Cerebellar cortex (tissue), 1 donor: ENCODE results near the gene MLKL.
"Not testable (repeated sequence)": the region's sequence is repeated elsewhere in the genome, so short reads cannot be mapped to it uniquely, and the experiment has no call there.

ENCODE experiments used
- DNase-seq: peaks from one replicate; pipeline ENCODE4 v3.0.0-alpha.2; 2015; ENCODE audit warnings: low spot score

The MLKL gene

GRCh38 chr16:74732707-74733350 lies 32.2 kb upstream of the MLKL start:
- no peak for DNase-seq

- DNase-seq, result no peak
These were observed 31.3 kb upstream of the MLKL start for GRCh38 chr16:74731853-74732477.

DNA sequence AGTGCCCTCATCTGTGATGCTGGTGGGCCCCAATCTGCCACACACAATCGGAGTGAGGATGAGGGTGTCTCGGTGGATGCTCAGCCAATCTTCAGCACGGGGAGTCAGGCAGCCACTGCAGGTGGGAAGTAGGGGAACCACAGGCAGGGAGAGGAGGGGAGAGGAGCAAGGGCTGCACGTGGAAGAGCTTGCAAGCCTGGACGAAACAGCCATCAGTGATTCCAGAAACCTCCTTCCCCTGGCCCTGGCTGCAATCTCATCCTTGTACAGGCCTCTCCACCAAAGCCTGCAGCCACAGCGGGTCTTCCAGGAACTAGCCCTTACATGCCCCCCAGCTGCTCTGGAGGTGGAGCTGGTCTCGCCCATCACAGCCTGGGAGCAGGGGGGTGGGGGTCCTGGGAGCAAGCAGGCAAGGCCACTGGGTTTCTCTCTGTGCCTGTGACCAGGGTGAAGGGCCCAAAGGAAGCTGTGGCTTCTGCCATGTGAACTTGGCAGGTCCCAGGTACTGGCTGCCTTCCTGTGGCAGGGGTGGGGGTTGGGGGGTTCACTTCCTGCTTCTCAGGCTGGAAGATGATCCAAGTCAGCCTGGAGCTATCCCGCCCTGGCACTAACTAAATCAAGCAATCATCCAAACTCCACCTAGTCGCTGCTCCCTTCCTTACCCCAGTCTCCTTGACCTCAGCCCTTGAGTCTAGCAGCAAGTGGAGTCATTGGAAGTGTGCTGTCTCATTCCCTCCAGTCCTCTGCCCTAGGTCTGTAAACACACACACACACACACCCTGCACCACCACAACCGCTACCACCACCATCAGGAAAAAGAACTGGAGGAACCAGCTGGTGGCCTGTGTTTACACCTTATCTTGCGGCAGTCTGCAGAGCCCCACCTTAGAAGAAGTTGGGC lies 29.4 kb upstream of the MLKL start:
- no peak for DNase-seq

DNA sequence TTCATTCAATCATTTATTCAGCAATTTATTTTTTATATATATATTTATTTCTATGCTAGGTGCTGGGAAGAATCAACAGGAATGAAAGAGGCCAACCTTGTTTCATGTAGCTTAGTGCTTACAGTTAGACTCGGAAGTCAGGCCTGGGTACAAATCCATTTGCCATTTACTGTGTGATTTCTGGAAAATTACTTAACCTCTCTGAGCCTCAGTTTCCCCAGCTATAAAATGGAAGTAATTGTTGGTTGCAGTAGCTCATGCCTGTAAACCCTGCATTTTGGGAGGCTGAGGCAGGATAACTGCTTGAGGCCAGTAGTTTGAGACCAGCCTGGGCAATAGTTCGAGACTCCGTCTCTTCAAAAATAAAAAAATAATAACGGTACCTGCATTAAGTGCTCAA lies 27.2 kb upstream of the MLKL start:
- no peak for DNase-seq

GRCh38 chr16:74726716-74727115 lies 26.1 kb upstream of the MLKL start:
- peak; percentile 5 for DNase-seq

- DNase-seq, result no peak
These were observed 25.2 kb upstream of the MLKL start for GRCh38 chr16:74725651-74726455.

- DNase-seq, result peak; percentile 3
These were observed 24.3 kb upstream of the MLKL start for GRCh38 chr16:74724820-74725549.

- no peak for DNase-seq
These were observed 22.6 kb upstream of the MLKL start for GRCh38 chr16:74723256-74723655.

DNA sequence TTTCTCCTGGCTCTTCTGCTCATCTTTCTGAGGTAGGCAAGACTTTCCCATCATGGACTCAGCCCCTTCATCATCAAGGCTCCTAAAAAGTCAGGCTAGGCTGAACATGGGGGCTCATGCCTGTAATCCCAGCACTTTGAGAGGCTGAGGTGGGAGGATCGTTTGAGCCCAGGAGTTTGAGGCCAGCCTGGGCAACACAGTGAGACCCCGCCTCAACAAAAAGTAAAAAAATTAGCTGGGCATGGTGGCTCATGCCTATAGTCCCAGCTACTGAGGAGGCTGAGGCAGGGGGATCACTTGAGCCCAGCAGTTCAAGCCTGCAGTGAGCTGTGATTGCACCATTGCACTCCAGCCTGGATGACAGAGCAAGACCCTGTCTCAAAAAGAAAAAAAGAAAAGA lies 21.5 kb upstream of the MLKL start:
- not testable (repeated sequence) for DNase-seq

GRCh38 chr16:74721716-74722115 lies 21.1 kb upstream of the MLKL start:
- DNase-seq, result no peak

GRCh38 chr16:74720579-74720978 lies 19.9 kb upstream of the MLKL start:
- no peak for DNase-seq

- no peak for DNase-seq
These were observed 18.3 kb upstream of the MLKL start for GRCh38 chr16:74718741-74719610.

DNA sequence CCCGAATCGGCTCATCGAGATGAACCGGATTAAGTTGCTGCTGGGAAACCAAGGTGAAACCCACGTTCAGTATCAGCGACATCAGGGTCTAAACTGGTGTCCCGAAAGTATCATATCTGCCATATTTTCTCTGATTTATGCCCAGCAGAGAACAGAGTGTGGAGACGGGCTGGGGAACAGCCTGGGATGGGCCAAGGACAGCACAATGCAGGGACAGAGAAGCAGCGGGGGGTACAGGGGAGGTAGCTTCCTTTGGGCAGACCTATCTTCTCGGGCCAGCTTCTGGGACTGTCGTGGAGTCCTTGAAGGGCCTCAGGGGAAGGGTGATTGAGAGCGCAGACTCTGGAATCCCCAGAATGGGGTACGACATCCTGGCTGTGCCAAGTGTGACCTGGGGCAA lies 17.5 kb upstream of the MLKL start:
- no peak for DNase-seq

- no peak for DNase-seq
These were observed 16.7 kb upstream of the MLKL start for GRCh38 chr16:74717367-74717766.

- DNase-seq, result no peak
These were observed 15.7 kb upstream of the MLKL start for GRCh38 chr16:74716355-74716754.

DNA sequence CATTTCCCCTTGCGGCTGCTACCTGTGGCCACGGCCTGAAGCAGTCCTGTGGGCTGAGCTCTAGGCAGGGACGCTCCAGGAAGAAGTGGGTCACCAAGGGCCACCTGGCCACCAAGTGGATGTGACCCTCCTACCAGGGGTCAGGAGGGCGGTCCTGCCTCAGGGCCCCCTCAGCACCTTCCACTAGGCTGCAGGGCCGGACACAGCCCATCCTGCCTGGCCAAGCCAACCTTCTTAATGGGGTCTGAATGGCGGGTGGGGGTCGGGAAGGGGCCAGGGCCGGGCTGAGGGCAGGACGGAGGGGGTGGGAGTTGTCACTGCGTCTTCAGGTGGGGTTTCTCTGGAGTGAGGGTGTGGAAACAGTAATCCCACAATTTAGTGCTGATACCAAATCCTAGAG lies 13.2 kb upstream of the MLKL start:
- no peak for DNase-seq

DNA sequence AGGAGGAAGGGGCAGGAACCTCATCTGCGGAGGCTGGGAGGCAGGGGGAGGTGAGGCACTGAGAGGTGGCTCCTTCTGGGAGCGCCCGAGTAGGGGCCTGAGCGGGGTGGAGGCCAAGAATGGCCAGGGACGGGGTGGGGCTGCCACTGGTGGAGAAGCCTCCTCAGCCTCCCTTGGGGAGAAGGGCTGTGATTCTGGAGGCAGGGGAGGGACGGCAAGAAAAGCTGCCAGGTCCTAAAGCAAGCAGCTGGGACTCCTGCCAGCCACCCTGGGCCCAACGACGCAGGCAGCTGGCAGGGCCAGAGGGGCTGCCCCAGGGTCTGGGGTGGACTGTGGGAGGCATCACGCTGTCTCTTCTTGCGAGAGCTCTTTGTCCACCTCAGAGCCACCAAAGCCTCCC lies 12.7 kb upstream of the MLKL start:
- DNase-seq, result no peak

DNA sequence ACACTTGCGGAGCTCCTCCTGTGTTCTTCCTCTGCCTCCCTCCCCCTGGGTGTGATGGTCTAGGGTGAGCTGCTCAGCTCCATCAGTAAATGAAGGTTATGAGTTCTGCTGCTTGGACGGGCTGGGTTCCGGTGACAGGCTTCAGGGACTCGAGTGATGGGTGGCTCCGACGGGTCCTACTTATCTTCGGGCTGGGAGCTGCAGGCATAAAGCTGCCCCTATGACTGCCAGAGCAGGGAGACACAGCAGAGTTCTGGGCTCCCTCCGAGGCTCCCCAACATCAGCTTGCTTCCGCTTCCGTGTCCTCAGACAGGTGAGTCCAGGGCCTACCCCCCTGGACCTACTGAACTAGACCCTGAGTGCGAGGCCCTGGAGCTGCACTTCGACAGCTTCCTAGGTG lies 11.3 kb upstream of the MLKL start:
- DNase-seq, result no peak

DNA sequence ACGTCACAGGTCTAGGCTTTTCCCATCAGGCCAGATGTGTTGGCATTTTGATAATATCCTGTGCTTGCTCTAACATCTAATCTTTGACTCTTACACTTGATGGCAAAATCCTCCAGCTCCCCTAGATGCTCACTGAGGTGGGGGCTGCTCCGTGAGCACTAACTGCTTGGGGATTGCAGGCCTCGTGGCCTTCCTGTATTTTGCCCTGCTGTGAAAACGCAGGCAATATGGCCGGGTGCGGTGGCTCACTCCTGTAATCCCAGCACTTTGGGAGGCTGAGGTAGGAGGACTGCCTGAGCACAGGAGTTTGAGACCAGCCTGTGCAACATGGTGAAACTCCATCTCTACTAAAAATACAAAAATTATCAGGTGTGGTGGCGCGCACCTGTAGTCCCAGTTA lies 9.7 kb upstream of the MLKL start:
- DNase-seq, result no peak

GRCh38 chr16:74709441-74709877 lies 8.8 kb upstream of the MLKL start:
- peak; percentile 83 for DNase-seq

GRCh38 chr16:74700116-74700437 lies 585 bp downstream of the MLKL start:
- no peak for DNase-seq
